ENCODE data around the gene CAPN9. TPM values are rescaled to one million over a fixed set of nuclear protein-coding genes. Genes with fewer than 3 reads are reported as not detected.

CAPN9 gene
- total and polyA plus RNA-seq, 9 of the 15 experiments (the other 6 are each of a cell fraction or from before 2014, with no cell fraction given), result not detected

DNA sequence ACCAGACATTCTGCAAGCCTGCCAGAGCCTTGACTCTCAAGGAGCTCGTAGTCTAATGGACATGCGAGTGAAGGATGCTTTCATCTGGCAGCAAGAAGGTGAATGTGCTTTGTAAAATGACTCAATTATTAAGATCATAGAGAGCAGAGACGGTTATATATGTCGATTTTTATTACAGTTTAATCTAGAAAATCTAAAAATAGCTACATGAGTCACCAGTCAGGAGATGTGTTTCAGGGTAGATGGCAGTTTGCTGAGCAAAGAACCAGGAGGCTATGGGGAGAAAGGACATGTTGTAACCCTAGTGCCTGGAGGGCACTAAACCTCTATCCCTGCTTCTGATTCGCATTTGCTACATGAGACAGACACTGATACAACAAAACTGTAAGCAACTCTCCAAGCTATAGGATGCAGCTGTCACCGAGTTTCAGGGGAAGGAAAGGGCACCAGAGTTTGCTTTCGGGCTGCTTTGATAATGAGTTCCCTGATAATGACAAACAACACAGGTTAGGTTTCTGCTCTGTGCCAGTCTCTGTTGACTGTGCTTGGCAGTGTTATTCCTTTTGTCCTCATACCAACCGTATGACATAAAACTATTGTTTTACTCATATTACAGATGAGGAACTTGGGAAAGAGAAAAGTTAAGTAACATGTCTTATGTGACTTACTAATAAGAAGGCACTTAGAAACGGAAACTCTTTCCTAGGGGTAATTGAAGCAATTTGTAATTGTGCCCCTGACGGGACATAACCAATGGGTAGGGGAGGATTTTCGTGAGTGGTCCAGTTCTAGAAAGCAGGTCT lies 77.9 kb downstream of the CAPN9 start:
- intact Hi-C loops (cut with micrococcal nuclease) (no loop called here), in situ Hi-C loops (cut with MboI) (no loop called here)
- ATAC-seq, result peak; percentile 44
- FAIRE-seq, result no peak
- BruUV-seq (replicated peaks), result no TSS peak
- H3K9me3 ChIP-seq (replicated peaks; ENCODE audit: control insufficient read depth, insufficient read depth, low read depth, low read length), result no peaks in the 10 kb centered on the region
- H3K4me3 ChIP-seq, result no peak overlapping the region
- no peaks in the 10 kb centered on the region for H4K20me1 ChIP-seq (replicated peaks; ENCODE audit: control insufficient read depth, insufficient read depth, low read length)
- H3K4me2 ChIP-seq (ENCODE audit: insufficient read depth, low read length), result no peak overlapping the region; the same call in 1 of the 2 replicates
- H3K27me3 ChIP-seq (ENCODE audit: control insufficient read depth in 2 of 2, insufficient read depth in 2 of 2, low read length in 2 of 2), result peaks cover 22 to 54% of the 10 kb centered on the region in 2 experiments; a peak in 4 of 5 replicates
- DNase-seq (ENCODE audit: extremely low read depth in 1 of 4, low spot score in 3 of 4), result no peak
- no peaks in the 10 kb centered on the region for H3K79me2 ChIP-seq (ENCODE audit: control insufficient read depth, insufficient read depth, low read length)
- H3K4me1 ChIP-seq (replicated peaks in 1 of 2; ENCODE audit: control insufficient read depth in 2 of 2, insufficient read depth in 2 of 2, low read length in 2 of 2), result peaks cover 0 to 6% of the 10 kb centered on the region in 2 experiments; a peak in 3 of 5 replicates
- no peak overlapping the region for H3K27ac ChIP-seq (ENCODE audit: extremely low read depth, low read depth, low read length)
- H3K9me1 ChIP-seq (ENCODE audit: control insufficient read depth, insufficient read depth, low read length), result no peaks in the 10 kb centered on the region
- no peak overlapping the region for H3K9ac ChIP-seq (ENCODE audit: insufficient read depth in 1 of 2, low read depth in 2 of 2, low read length in 2 of 2)
- ChIA-PET POLR2A (no interaction called here), CTCF (ENCODE audit: low intra/inter-chr PET ratio) (no interaction called here)
- H3K36me3 ChIP-seq (ENCODE audit: control insufficient read depth, insufficient read depth, low read length), result no peaks in the 10 kb centered on the region
- no peak overlapping the region; the same call in 1 of the 2 replicates for H2AFZ ChIP-seq (ENCODE audit: low read depth, low read length)
- WGBS (ENCODE audit: insufficient coverage, low coverage, missing lambda C conversion rate), result 4% methylated on average over 11 of the region's 11 CpGs
- TF ChIP-seq, protein P1, sequence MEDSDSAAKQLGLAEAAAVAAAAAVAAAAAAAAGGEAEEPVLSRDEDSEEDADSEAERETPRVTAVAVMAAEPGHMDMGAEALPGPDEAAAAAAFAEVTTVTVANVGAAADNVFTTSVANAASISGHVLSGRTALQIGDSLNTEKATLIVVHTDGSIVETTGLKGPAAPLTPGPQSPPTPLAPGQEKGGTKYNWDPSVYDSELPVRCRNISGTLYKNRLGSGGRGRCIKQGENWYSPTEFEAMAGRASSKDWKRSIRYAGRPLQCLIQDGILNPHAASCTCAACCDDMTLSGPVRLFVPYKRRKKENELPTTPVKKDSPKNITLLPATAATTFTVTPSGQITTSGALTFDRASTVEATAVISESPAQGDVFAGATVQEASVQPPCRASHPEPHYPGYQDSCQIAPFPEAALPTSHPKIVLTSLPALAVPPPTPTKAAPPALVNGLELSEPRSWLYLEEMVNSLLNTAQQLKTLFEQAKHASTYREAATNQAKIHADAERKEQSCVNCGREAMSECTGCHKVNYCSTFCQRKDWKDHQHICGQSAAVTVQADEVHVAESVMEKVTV (CRISPR knock-in tag; IDR thresholded peaks at IDR 0.05), result no peak
- peak; percentile 78 for TF ChIP-seq JUND (IDR thresholded peaks at IDR 0.05; ENCODE audit: borderline replicate concordance, low read depth, low read length)
- peak; percentile 80; the same call in 2 of the 3 replicates for TF ChIP-seq JUND (tag; IDR thresholded peaks at IDR 0.05; ENCODE audit: borderline replicate concordance, low read depth, low read length)
- no peak for TF ChIP-seq MNT (conservative IDR thresholded peaks at IDR 0.05)
- TF ChIP-seq TOE1 (IDR thresholded peaks at IDR 0.05; ENCODE audit: borderline replicate concordance), result no peak
- TF ChIP-seq TOE1 (CRISPR knock-in tag; IDR thresholded peaks at IDR 0.05; ENCODE audit: borderline replicate concordance, low read depth), result no peak
- peak; percentile 87 for TF ChIP-seq FOSL1 (tag; conservative IDR thresholded peaks at IDR 0.05)
- TF ChIP-seq ZNF766 (CRISPR knock-in tag; conservative IDR thresholded peaks at IDR 0.05), result 0 out of 2 replicates have a peak, but pooled peaks have one; percentile 65
- TF ChIP-seq MEF2A (IDR thresholded peaks at IDR 0.05; ENCODE audit: control insufficient read depth, low read depth, low read length), result peak; percentile 90
- TF ChIP-seq, protein P2, sequence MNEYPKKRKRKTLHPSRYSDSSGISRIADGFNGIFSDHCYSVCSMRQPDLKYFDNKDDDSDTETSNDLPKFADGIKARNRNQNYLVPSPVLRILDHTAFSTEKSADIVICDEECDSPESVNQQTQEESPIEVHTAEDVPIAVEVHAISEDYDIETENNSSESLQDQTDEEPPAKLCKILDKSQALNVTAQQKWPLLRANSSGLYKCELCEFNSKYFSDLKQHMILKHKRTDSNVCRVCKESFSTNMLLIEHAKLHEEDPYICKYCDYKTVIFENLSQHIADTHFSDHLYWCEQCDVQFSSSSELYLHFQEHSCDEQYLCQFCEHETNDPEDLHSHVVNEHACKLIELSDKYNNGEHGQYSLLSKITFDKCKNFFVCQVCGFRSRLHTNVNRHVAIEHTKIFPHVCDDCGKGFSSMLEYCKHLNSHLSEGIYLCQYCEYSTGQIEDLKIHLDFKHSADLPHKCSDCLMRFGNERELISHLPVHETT (CRISPR knock-in tag; conservative IDR thresholded peaks at IDR 0.05 in 1 of 2, IDR thresholded peaks at IDR 0.05 in 1 of 2), result peak in 1 of 2 experiments; percentile 33; a peak in 1 of 4 replicates
- TF ChIP-seq THRB (CRISPR knock-in tag; conservative IDR thresholded peaks at IDR 0.05), result no peak
- 0 out of 2 replicates have a peak, but pooled peaks have one; percentile 45 for TF ChIP-seq ZKSCAN8 (CRISPR knock-in tag; IDR thresholded peaks at IDR 0.05)
